Heart left ventricle (tissue), 13 donors: ENCODE measurements around the gene LMAN2.

ENCODE experiments used
- CTCF ChIP-seq, 12 donors: fragments of 200-600 bp; sonication (generic) in 4 of 12; IDR thresholded peaks; one replicate each; pipeline versions ENCODE4 v1.5.0 to v1.8.0; 2018 to 2022; ENCODE audit warnings: antibody characterized with exemption in 12 of 12, mild to moderate bottlenecking in 5 of 12
- POLR2A ChIP-seq, 2 donors: fragments of 450-650 bp; IDR thresholded peaks; one replicate each; pipeline ENCODE4 v1.6.1; 2017; ENCODE audit warnings: antibody characterized with exemption in 2 of 2, mild to moderate bottlenecking in 2 of 2, moderate library complexity in 2 of 2
- donor health status: ischemic (EF 13 %, LVEDD 7.1; RV severe dilation, severe dysfunction).
- donor health status: DM: no; HTN: yes; CAD: no.
- donor health status: DM: no; HTN: no; CAD: no.
- donor health status: ischemic (EF 25% LVEDD 6.9; RV normal size, moderate dysfunction).
- donor health status: ischemic (EF 25% LVEDD 5.7; RV mildly dilated, moderate dysfunction).
- donor health status: ischemic (EF 35%, LVEDD 5.7; RV mildly dilated, moderate dysfunction).
- donor health status: nonischemic (EF 11% LVEDD 7.7; RV severe dilation, severe dysfunction).
- donor health status: DM: yes; HTN: yes; CAD: no.
- donor health status: PGD.
- donor health status: ischemic (EF 29% LVEDD 5.4; RV normal size, mild dysfunction).
- donor health status: nonischemic (EF 23%, LVEDD 6.1; RV moderate dilation, normal function).

DNA sequence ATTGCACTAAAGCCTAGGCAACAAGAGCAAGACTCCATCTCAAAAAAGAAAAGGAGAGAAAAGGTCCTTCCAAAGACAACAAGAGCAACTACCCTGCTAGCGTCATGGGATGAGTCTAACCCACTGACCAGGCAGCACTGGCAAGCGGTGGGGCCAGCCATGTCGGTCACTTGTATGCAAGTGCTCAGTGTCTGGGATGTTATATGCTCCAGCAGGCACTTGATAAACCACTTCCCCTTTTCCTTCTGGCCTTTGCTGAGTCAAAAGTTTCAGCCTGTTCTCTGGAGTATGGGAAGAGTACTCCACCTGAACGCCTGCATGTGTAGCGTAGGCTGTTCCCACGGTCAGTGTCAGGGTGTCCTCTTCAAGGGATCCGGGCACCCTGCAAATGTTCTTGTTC is 30.6 kb downstream of the LMAN2 start:
- TF ChIP-seq CTCF (IDR thresholded peaks at IDR 0.05) (no peak), POLR2A (IDR thresholded peaks at IDR 0.05) (no peak)
